ENCODE measurements around the gene CCDC34.
"Not testable (repeated sequence)": the region's sequence is repeated elsewhere in the genome, so short reads cannot be mapped to it uniquely, and the experiment has no call there.

Gene CCDC34

DNA sequence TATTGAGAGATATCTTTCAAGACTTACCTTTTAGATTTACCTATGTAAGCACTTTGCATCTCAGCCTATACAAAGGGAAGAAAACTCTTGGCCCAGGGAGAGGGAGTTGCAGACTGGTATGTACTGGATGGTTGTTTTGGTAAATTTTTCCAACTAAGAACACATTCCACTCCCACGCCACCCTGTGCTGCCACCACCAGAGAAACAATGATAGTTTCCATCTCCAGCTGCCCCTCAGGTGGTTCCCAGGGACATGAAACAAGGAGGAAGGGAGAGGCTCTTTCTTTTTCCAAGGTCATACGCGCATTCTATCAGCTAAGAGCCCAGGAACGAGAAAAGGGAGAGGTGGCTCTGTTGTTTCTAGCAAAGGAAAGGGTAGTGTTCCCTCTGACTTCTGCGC lies 34.4 kb downstream of the CCDC34 start:
- H3K9ac ChIP-seq: no peak overlapping the region
- no peak overlapping the region for H3K4me2 ChIP-seq
- no peaks in the 10 kb centered on the region for H3K4me1 ChIP-seq
- H4K20me1 ChIP-seq: no peaks in the 10 kb centered on the region
- no peak overlapping the region for H3K4me3 ChIP-seq
- H3K9me3 ChIP-seq: no peaks in the 10 kb centered on the region; the same call in 1 of the 2 replicates
- H3K36me3 ChIP-seq: no peaks in the 10 kb centered on the region
- no peaks in the 10 kb centered on the region for H3K27me3 ChIP-seq
- no peak overlapping the region for H3K27ac ChIP-seq
- TF ChIP-seq Cebpa-rat (IDR thresholded peaks at IDR 0.05): no peak

DNA sequence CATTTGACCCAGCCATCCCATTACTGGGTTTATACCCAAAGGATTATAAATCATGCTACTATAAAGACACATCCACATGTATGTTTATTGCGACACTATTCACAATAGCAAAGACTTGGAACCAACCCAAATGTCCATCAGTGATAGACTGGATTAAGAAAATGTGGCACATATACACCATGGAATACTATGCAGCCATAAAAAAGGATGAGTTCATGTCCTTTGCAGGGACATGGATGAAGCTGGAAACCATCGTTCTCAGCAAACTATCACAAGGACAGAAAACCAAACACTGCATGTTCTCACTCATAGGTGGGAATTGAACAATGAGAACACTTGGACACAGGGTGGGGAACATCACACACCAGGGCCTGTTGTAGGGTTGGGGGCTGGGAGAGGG lies 36.0 kb downstream of the CCDC34 start:
- H3K4me1 ChIP-seq, H3K27ac ChIP-seq, H3K27me3 ChIP-seq, H3K36me3 ChIP-seq, H4K20me1 ChIP-seq, H3K9me3 ChIP-seq, H3K9ac ChIP-seq, H3K4me3 ChIP-seq, H3K4me2 ChIP-seq: not testable (repeated sequence)

GRCh38 chr11:27322196-27322595 lies 40.8 kb downstream of the CCDC34 start:
- H3K9ac ChIP-seq, H3K4me2 ChIP-seq, H3K9me3 ChIP-seq, H3K27me3 ChIP-seq, H4K20me1 ChIP-seq, H3K27ac ChIP-seq, H3K4me3 ChIP-seq, H3K36me3 ChIP-seq, H3K4me1 ChIP-seq: not testable (repeated sequence)

- H3K9me3 ChIP-seq: not testable (repeated sequence)
These were observed 41.7 kb downstream of the CCDC34 start for GRCh38 chr11:27321340-27321739.

GRCh38 chr11:27319072-27319471 lies 43.9 kb downstream of the CCDC34 start:
- Histone ChIP-seq H3K4me1 (no peaks in the 10 kb centered on the region), H3K36me3 (no peaks in the 10 kb centered on the region), H3K27me3 (no peaks in the 10 kb centered on the region), H3K4me2 (no peak overlapping the region), H3K9me3 (peaks cover 4% of the 10 kb centered on the region; the same call in 1 of the 2 replicates), H3K9ac (no peak overlapping the region), H3K27ac (no peak overlapping the region), H3K4me3 (no peak overlapping the region), H4K20me1 (no peaks in the 10 kb centered on the region)
- no peak for TF ChIP-seq Cebpa-rat (IDR thresholded peaks at IDR 0.05)

More at GRCh38 chr11:27321340-27321739, 41.7 kb downstream of the CCDC34 start:
- not testable (repeated sequence) for H3K9ac ChIP-seq, H3K27me3 ChIP-seq, H3K4me2 ChIP-seq, H3K36me3 ChIP-seq, H3K4me3 ChIP-seq, H4K20me1 ChIP-seq, H3K4me1 ChIP-seq, H3K27ac ChIP-seq

DNA sequence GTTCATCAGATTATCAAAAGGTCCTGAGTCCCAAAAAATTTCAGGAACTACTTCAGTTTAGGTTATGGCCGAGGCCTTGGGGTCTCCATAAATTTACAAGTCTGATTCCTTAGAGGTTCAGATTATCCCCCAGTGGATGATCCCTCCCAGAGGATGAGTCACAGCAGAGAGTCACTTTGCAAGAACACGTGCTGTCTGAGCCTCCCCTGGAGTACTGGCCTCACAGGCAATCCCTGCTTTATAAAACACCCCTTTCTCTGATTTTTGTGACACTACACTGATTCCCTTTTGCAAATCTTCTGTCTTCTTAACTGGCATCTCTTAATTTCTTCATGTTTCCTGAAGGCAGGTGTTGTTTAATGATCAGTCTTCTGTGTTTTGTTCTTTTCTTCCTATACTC lies 45.3 kb downstream of the CCDC34 start:
- Histone ChIP-seq H3K27me3 (no peaks in the 10 kb centered on the region), H3K27ac (no peak overlapping the region), H4K20me1 (no peaks in the 10 kb centered on the region), H3K4me2 (no peak overlapping the region), H3K9ac (no peak overlapping the region), H3K36me3 (no peaks in the 10 kb centered on the region), H3K4me3 (no peak overlapping the region), H3K9me3 (peaks cover 4% of the 10 kb centered on the region; the same call in 1 of the 2 replicates), H3K4me1 (no peaks in the 10 kb centered on the region)
- TF ChIP-seq Cebpa-rat (IDR thresholded peaks at IDR 0.05): no peak

GRCh38 chr11:27315836-27316235 lies 47.2 kb downstream of the CCDC34 start:
- no peaks in the 10 kb centered on the region for H4K20me1 ChIP-seq

DNA sequence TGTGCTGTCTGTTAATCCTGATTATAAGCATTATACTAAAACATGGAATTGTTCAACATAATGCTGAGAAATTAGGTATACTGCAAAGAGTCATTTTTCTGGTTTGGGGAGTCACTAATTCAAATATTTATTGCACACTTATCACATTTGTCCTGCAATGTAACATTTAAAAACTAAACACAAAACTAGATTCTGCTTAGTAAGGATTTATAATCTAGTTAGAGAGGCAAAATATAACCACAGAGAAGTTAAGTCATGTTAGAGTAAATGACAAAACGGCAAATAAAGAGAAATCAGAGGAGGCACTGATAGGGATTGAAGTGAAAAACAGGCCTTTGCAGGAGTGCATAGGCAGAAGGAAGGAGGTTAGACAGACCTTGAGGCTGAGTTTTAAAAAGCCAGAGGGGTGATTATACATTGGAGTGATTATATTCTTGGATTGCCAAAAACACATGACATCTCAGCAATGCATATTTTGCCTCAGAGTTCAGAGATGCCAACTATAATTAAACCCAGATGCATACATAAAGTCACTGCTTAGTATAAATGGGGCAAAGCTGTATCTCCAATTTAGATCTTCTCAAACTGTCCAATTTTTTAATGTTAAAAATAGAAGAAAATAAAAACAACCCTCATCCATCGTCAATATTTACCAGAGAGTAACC lies 49.7 kb downstream of the CCDC34 start:
- no peak overlapping the region for H3K4me2 ChIP-seq
- no peaks in the 10 kb centered on the region for H3K36me3 ChIP-seq
- no peaks in the 10 kb centered on the region for H4K20me1 ChIP-seq
- no peak overlapping the region for H3K27ac ChIP-seq
- H3K4me1 ChIP-seq: no peaks in the 10 kb centered on the region
- no peaks in the 10 kb centered on the region for H3K9me3 ChIP-seq
- no peak overlapping the region for H3K9ac ChIP-seq
- no peak overlapping the region for H3K4me3 ChIP-seq
- no peak for TF ChIP-seq Cebpa-rat (IDR thresholded peaks at IDR 0.05)
- no peaks in the 10 kb centered on the region for H3K27me3 ChIP-seq

More at GRCh38 chr11:27315836-27316235, 47.2 kb downstream of the CCDC34 start:
- Histone ChIP-seq H3K36me3 (no peaks in the 10 kb centered on the region), H3K27ac (no peak overlapping the region), H3K4me1 (no peaks in the 10 kb centered on the region), H3K4me2 (no peak overlapping the region), H3K27me3 (no peaks in the 10 kb centered on the region), H3K9ac (no peak overlapping the region), H3K4me3 (no peak overlapping the region), H3K9me3 (no peaks in the 10 kb centered on the region)
- TF ChIP-seq Cebpa-rat (IDR thresholded peaks at IDR 0.05): no peak

DNA sequence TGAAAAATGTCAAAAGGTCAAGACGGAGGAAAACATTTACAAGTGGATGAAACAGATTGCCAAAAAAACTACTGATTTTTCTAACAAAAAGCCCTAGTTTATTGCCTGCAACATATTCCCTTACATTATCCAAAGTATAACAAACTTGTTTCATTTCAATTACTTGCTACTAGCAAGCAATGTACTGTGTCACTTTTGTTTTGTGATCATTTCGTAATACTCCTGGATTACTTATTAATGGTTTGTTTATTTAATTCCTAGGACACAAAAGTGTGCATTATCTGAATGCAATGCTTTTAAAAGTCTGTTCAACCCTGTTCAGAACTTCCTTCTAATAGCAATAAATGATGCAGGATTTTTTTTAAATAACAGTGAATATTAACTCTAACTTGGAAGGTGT lies 50.9 kb downstream of the CCDC34 start:
- H3K4me2 ChIP-seq: no peak overlapping the region

GRCh38 chr11:27310707-27311106 lies 52.3 kb downstream of the CCDC34 start:
- no peak for TF ChIP-seq Cebpa-rat (IDR thresholded peaks at IDR 0.05)
- no peaks in the 10 kb centered on the region for H3K4me1 ChIP-seq
- H3K4me3 ChIP-seq: no peak overlapping the region
- H4K20me1 ChIP-seq: no peaks in the 10 kb centered on the region
- H3K9me3 ChIP-seq: peaks cover 5% of the 10 kb centered on the region
- H3K27ac ChIP-seq: no peak overlapping the region
- no peak overlapping the region for H3K9ac ChIP-seq
- no peaks in the 10 kb centered on the region for H3K27me3 ChIP-seq
- no peak overlapping the region for H3K4me2 ChIP-seq
- H3K36me3 ChIP-seq: no peaks in the 10 kb centered on the region

More for the DNA sequence above, 50.9 kb downstream of the CCDC34 start:
- no peak for TF ChIP-seq Cebpa-rat (IDR thresholded peaks at IDR 0.05)
- no peak overlapping the region for H3K4me3 ChIP-seq
- no peaks in the 10 kb centered on the region for H3K36me3 ChIP-seq
- no peaks in the 10 kb centered on the region for H3K4me1 ChIP-seq
- no peak overlapping the region for H3K9ac ChIP-seq
- no peaks in the 10 kb centered on the region for H3K27me3 ChIP-seq
- no peaks in the 10 kb centered on the region for H4K20me1 ChIP-seq
- no peaks in the 10 kb centered on the region for H3K9me3 ChIP-seq
- H3K27ac ChIP-seq: no peak overlapping the region

DNA sequence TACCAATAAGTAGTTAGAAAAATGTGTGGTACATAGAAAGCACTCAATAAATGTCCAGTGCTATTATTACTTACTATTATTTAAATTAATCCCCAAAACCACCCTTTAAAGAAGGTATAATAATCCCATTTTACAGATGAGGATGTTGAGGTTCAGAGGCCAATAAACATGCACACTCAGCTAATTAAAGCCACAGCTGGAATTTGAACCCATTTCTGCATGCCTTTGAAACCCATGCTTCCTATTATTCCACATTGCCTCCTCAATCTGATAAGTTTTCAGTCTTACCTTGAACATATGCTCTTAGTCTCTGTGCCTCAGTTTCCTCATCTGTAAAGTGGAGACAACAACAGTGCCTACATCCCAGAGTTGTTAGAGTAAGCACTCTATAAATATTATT lies 52.8 kb downstream of the CCDC34 start:
- Histone ChIP-seq H3K36me3 (no peaks in the 10 kb centered on the region), H3K27ac (no peak overlapping the region), H3K9ac (no peak overlapping the region), H4K20me1 (no peaks in the 10 kb centered on the region), H3K27me3 (no peaks in the 10 kb centered on the region), H3K4me3 (no peak overlapping the region), H3K9me3 (peaks cover 10% of the 10 kb centered on the region), H3K4me2 (no peak overlapping the region), H3K4me1 (no peaks in the 10 kb centered on the region)
- no peak for TF ChIP-seq Cebpa-rat (IDR thresholded peaks at IDR 0.05)
